NCI-H2227 (cell line): ENCODE results near the gene RPL28.
"Not testable (repeated sequence)": the region's sequence is repeated elsewhere in the genome, so short reads cannot be mapped to it uniquely, and the experiment has no call there.

Experiments
- DNase-seq: peaks from one replicate; lab custom pipeline; 2025; ENCODE audit not compliant: unreplicated experiment; lab: John Stamatoyannopoulos, UW

The RPL28 gene

GRCh38 chr19:55421281-55421680 is 35.5 kb downstream of the RPL28 start:
- DNase-seq = not testable (repeated sequence)

GRCh38 chr19:55423225-55424005 is 37.7 kb downstream of the RPL28 start:
- DNase-seq = peak; percentile 65

GRCh38 chr19:55424518-55424917 is 38.8 kb downstream of the RPL28 start:
- DNase-seq = no peak

GRCh38 chr19:55426042-55426441 is 40.3 kb downstream of the RPL28 start:
- DNase-seq = no peak

GRCh38 chr19:55431183-55431582 is 45.5 kb downstream of the RPL28 start:
- DNase-seq = no peak

- DNase-seq = no peak
Observed at GRCh38 chr19:55432241-55432959, 46.7 kb downstream of the RPL28 start.

- no peak for DNase-seq
Observed at GRCh38 chr19:55433292-55433691, 47.6 kb downstream of the RPL28 start.

- DNase-seq = no peak
Observed at GRCh38 chr19:55434356-55434919, 48.7 kb downstream of the RPL28 start.

- no peak for DNase-seq
Observed at GRCh38 chr19:55435020-55435419, 49.3 kb downstream of the RPL28 start.

GRCh38 chr19:55436847-55437246 is 51.1 kb downstream of the RPL28 start:
- no peak for DNase-seq

GRCh38 chr19:55437410-55437809 is 51.7 kb downstream of the RPL28 start:
- peak; percentile 45 for DNase-seq

GRCh38 chr19:55439052-55439451 is 53.3 kb downstream of the RPL28 start:
- DNase-seq = no peak

GRCh38 chr19:55440411-55441105 is 54.8 kb downstream of the RPL28 start:
- DNase-seq = peak; percentile 65

GRCh38 chr19:55441319-55441691 is 55.6 kb downstream of the RPL28 start:
- DNase-seq = peak; percentile 61

GRCh38 chr19:55441692-55442321 is 56.1 kb downstream of the RPL28 start:
- peak; percentile 85 for DNase-seq

- DNase-seq = peak; percentile 73
Observed at GRCh38 chr19:55442372-55442961, 56.7 kb downstream of the RPL28 start.

GRCh38 chr19:55443045-55443823 is 57.5 kb downstream of the RPL28 start, which contains the start of gene SHISA7:
SHISA7 (minus strand) TSS chr19:55443300; CDS start chr19:55442863, 437 bp downstream.
- peak; percentile 88 for DNase-seq

- no peak for DNase-seq
Observed at GRCh38 chr19:55443824-55444480, 58.2 kb downstream of the RPL28 start.

GRCh38 chr19:55444646-55445045 is 58.9 kb downstream of the RPL28 start:
- no peak for DNase-seq
